Measurements from ENCODE around the gene SAMD4A.
"Not testable (repeated sequence)": the region's sequence is repeated elsewhere in the genome, so short reads cannot be mapped to it uniquely, and the experiment has no call there.

SAMD4A gene

GRCh38 chr14:54623279-54624004 lies 56.5 kb downstream of the SAMD4A start:
- Histone ChIP-seq H3K4me1 (ENCODE audit: control insufficient read depth in 1 of 2, insufficient read depth in 1 of 2, low read depth in 1 of 2, low read length in 1 of 2) (no peaks in the 10 kb centered on the region), H3K27me3 (peaks cover 7% of the 10 kb centered on the region), H3K9me3 (no peaks in the 10 kb centered on the region), H3K4me3 (ENCODE audit: low read depth in 1 of 2, low read length in 1 of 2) (no peak overlapping the region), H3K36me3 (no peaks in the 10 kb centered on the region), H3K27ac (no peak overlapping the region)
- no peak for TF ChIP-seq CTCF (IDR thresholded peaks at IDR 0.05)

- not testable (repeated sequence) for H3K4me1 ChIP-seq (ENCODE audit: control insufficient read depth in 1 of 2, insufficient read depth in 1 of 2, low read depth in 1 of 2, low read length in 1 of 2); H3K4me3 ChIP-seq (ENCODE audit: low read depth in 1 of 2, low read length in 1 of 2); H3K27ac ChIP-seq; H3K9me3 ChIP-seq; H3K36me3 ChIP-seq; H3K27me3 ChIP-seq
These were observed 57.1 kb downstream of the SAMD4A start for GRCh38 chr14:54624005-54624358.

- Histone ChIP-seq H3K4me1 (ENCODE audit: control insufficient read depth in 1 of 2, insufficient read depth in 1 of 2, low read depth in 1 of 2, low read length in 1 of 2) (no peaks in the 10 kb centered on the region), H3K4me3 (ENCODE audit: low read depth in 1 of 2, low read length in 1 of 2) (no peak overlapping the region), H3K27ac (no peak overlapping the region), H3K9me3 (no peaks in the 10 kb centered on the region), H3K27me3 (peaks cover 7% of the 10 kb centered on the region), H3K36me3 (no peaks in the 10 kb centered on the region)
- TF ChIP-seq CTCF (IDR thresholded peaks at IDR 0.05) = no peak
These were observed 58.2 kb downstream of the SAMD4A start for GRCh38 chr14:54625112-54625511.

- no peak overlapping the region for H3K27ac ChIP-seq
- no peak for TF ChIP-seq CTCF (IDR thresholded peaks at IDR 0.05)
- H3K36me3 ChIP-seq = no peaks in the 10 kb centered on the region
- no peaks in the 10 kb centered on the region for H3K4me1 ChIP-seq (ENCODE audit: control insufficient read depth in 1 of 2, insufficient read depth in 1 of 2, low read depth in 1 of 2, low read length in 1 of 2)
- no peaks in the 10 kb centered on the region for H3K9me3 ChIP-seq
- H3K4me3 ChIP-seq (ENCODE audit: low read depth in 1 of 2, low read length in 1 of 2) = no peak overlapping the region
- H3K27me3 ChIP-seq = peaks cover 7% of the 10 kb centered on the region
These were observed 60.3 kb downstream of the SAMD4A start for GRCh38 chr14:54627219-54627539.

GRCh38 chr14:54627540-54628363 lies 60.8 kb downstream of the SAMD4A start:
- no peak for TF ChIP-seq CTCF (IDR thresholded peaks at IDR 0.05)
- H3K4me3 ChIP-seq (ENCODE audit: low read depth in 1 of 2, low read length in 1 of 2) = no peak overlapping the region
- H3K36me3 ChIP-seq = no peaks in the 10 kb centered on the region
- H3K9me3 ChIP-seq = no peaks in the 10 kb centered on the region
- no peak overlapping the region for H3K27ac ChIP-seq
- no peaks in the 10 kb centered on the region for H3K4me1 ChIP-seq (ENCODE audit: control insufficient read depth in 1 of 2, insufficient read depth in 1 of 2, low read depth in 1 of 2, low read length in 1 of 2)
- H3K27me3 ChIP-seq = peaks cover 7% of the 10 kb centered on the region

- Histone ChIP-seq H3K27ac (no peak overlapping the region), H3K4me1 (ENCODE audit: control insufficient read depth in 1 of 2, insufficient read depth in 1 of 2, low read depth in 1 of 2, low read length in 1 of 2) (no peaks in the 10 kb centered on the region), H3K9me3 (no peaks in the 10 kb centered on the region), H3K36me3 (no peaks in the 10 kb centered on the region), H3K4me3 (ENCODE audit: low read depth in 1 of 2, low read length in 1 of 2) (no peak overlapping the region), H3K27me3 (peaks cover 7% of the 10 kb centered on the region)
- TF ChIP-seq CTCF (IDR thresholded peaks at IDR 0.05) = no peak
These were observed 62.3 kb downstream of the SAMD4A start for GRCh38 chr14:54629183-54629582.
